Caco-2 (cell line): ENCODE data around the gene AKT1. TPM values are rescaled to one million over a fixed set of nuclear protein-coding genes. Genes with fewer than 3 reads are reported as not detected.

Experiments used
- BruUV-seq: library from RNA; stranded (reverse); fragments of 400-500 nt; replicated peaks from 2 replicates; lab custom pipeline; 2021; lab: Mats Ljungman, UMichigan
- CTCF ChIA-PET: fragments of 300-600 bp; sonication (Branson Sonifier 250); formaldehyde crosslinking; loops from one replicate; lab custom pipeline; 2022; ENCODE audit warnings: antibody characterized with exemption; lab: Charles Lee
- POLR2A ChIA-PET: fragments of 300-600 bp; sonication (Branson Sonifier 250); formaldehyde crosslinking; loops from one replicate; lab custom pipeline; 2022; ENCODE audit warnings: antibody characterized with exemption; lab: Charles Lee
- DNase-seq, 2 experiments: peaks; one replicate each; pipeline versions ENCODE4 v3.0.0 to v3.0.0-alpha.2; 2020 to 2022
- H3K27me3 ChIP-seq: replicated peaks from 2 replicates; pipeline ENCODE4 v1.6.0; 2011; ENCODE audit warnings: low read length; ENCODE audit not compliant: control insufficient read depth, insufficient read depth
- H3K36me3 ChIP-seq: 2 replicates; pipeline ENCODE4 v1.5.1; 2011; ENCODE audit warnings: low read length; ENCODE audit not compliant: control insufficient read depth, insufficient read depth
- H3K4me1 ChIP-seq: fragments of 250-450 bp; sonication (Bioruptor Pico); 2 replicates; pipeline ENCODE4 v1.5.1; 2020; ENCODE audit warnings: mild to moderate bottlenecking
- H3K4me3 ChIP-seq: 2 replicates; pipeline ENCODE4 v1.5.1; 2011; ENCODE audit warnings: low read depth, mild to moderate bottlenecking, control low read depth, low read length
- H3K9me3 ChIP-seq: fragments of 250-450 bp; sonication (Bioruptor Pico); 2 replicates; pipeline ENCODE4 v1.5.1; 2020; ENCODE audit warnings: mild to moderate bottlenecking, moderate library complexity
- H3K27ac Mint-ChIP-seq: one replicate; pipeline ENCODE4 v1.8.0; 2022; ENCODE audit warnings: mixed read lengths; ENCODE audit not compliant: unreplicated experiment
- H3K27me3 Mint-ChIP-seq: one replicate; pipeline ENCODE4 v1.8.0; 2022; ENCODE audit warnings: mixed read lengths; ENCODE audit not compliant: insufficient read depth, unreplicated experiment
- H3K36me3 Mint-ChIP-seq: one replicate; pipeline ENCODE4 v1.8.0; 2022; ENCODE audit warnings: mild to moderate bottlenecking, mixed read lengths; ENCODE audit not compliant: insufficient read depth, unreplicated experiment
- H3K4me1 Mint-ChIP-seq: one replicate; pipeline ENCODE4 v1.8.0; 2022; ENCODE audit warnings: low read depth, mixed read lengths; ENCODE audit not compliant: unreplicated experiment
- H3K4me3 Mint-ChIP-seq: one replicate; pipeline ENCODE4 v1.8.0; 2022; ENCODE audit warnings: mild to moderate bottlenecking, moderate library complexity, mixed read lengths; ENCODE audit not compliant: unreplicated experiment
- H3K9me3 Mint-ChIP-seq: one replicate; pipeline ENCODE4 v1.8.0; 2022; ENCODE audit warnings: mixed read lengths; ENCODE audit not compliant: unreplicated experiment
- CTCF ChIP-seq, 2 experiments: fragments of 200-600 bp in 1 of 2; IDR thresholded peaks; 1 replicate in 1 of 2; 2 replicates in 1 of 2; pipeline versions ENCODE4 v1.5.1 to v1.8.0; 2011 to 2022; ENCODE audit warnings: antibody characterized with exemption in 1 of 2, control low read depth in 1 of 2, inconsistent platforms in 1 of 2, low read depth in 1 of 2, low read length in 1 of 2, mild to moderate bottlenecking in 1 of 2, moderate library complexity in 1 of 2; ENCODE audit not compliant: insufficient read depth in 1 of 2, severe bottlenecking in 1 of 2, unreplicated experiment in 1 of 2
- intact Hi-C: fragments of 100-400 bp; cut with micrococcal nuclease; formaldehyde crosslinking; loops from one replicate; pipeline ENCODE4 v1.10.0; 2022; ENCODE audit not compliant: unreplicated experiment
- total RNA-seq: library from RNA; stranded (reverse); gene quantifications from 2 replicates; pipeline ENCODE4 v1.2.3, GENCODE V29; 2022

AKT1 gene
- total RNA-seq, 1 experiment from 2014 or later, result 110 TPM

- ChIA-PET POLR2A (interaction anchor here (1.1 to 2.1 kb wide), 7 partner anchors 13 to 111 kb away, joined by 3 to 14 read pairs (median 6); partner anchors contain the start of gene CEP170B), CTCF (interaction anchor here (1.3 to 1.8 kb wide), 5 partner anchors 15 to 73 kb away, joined by 5 to 26 read pairs (median 11); no protein-coding TSS in a partner anchor)
- peaks cover 3% of the 10 kb centered on the region; the same call in 1 of the 2 replicates for H3K36me3 ChIP-seq
- peak overlapping the region; percentile 93 for H3K27ac Mint-ChIP-seq
- H3K9me3 ChIP-seq, result no peaks in the 10 kb centered on the region
- H3K36me3 Mint-ChIP-seq, result peaks cover 57% of the 10 kb centered on the region
- H3K27me3 Mint-ChIP-seq, result no peaks in the 10 kb centered on the region
- H3K4me3 ChIP-seq, result peak overlapping the region; percentile 83
- no peaks in the 10 kb centered on the region for H3K9me3 Mint-ChIP-seq
- TF ChIP-seq CTCF (IDR thresholded peaks at IDR 0.05; ENCODE audit: insufficient read depth in 1 of 2, low read depth in 1 of 2, low read length in 1 of 2, severe bottlenecking in 1 of 2, unreplicated experiment in 1 of 2), result no peak
- peaks cover 30% of the 10 kb centered on the region for H3K4me1 ChIP-seq
- DNase-seq, result no peak
- BruUV-seq, result TSS peak; percentile 48
- H3K4me1 Mint-ChIP-seq, result peaks cover 19% of the 10 kb centered on the region
- H3K27me3 ChIP-seq, result no peaks in the 10 kb centered on the region
- intact Hi-C loops, result loop anchor here (2.0 kb wide), 2 partner anchors 13 to 65 kb away; partner anchors contain the start of gene INF2
- H3K4me3 Mint-ChIP-seq, result peak overlapping the region; percentile 90
Observed at GRCh38 chr14:104753528-104754212, 41.9 kb downstream of the AKT1 start.

GRCh38 chr14:104752735-104753527, 42.6 kb downstream of the AKT1 start, which contains the start of gene SIVA1:
Gene SIVA1 (plus strand): TSS chr14:104753147. CDS start chr14:104753202, 55 bp downstream.
- peaks cover 19% of the 10 kb centered on the region for H3K4me1 Mint-ChIP-seq
- H3K4me3 Mint-ChIP-seq, result peak within 1 kb of the TSS; percentile 90
- TF ChIP-seq CTCF (IDR thresholded peaks at IDR 0.05; ENCODE audit: insufficient read depth in 1 of 2, low read depth in 1 of 2, low read length in 1 of 2, severe bottlenecking in 1 of 2, unreplicated experiment in 1 of 2), result no peak
- H3K9me3 Mint-ChIP-seq, result no peaks in the 10 kb centered on the region
- H3K27ac Mint-ChIP-seq, result peak within 1 kb of the TSS; percentile 93
- ChIA-PET CTCF (interaction anchor here (0.6 to 1.8 kb wide), 13 partner anchors 10 to 728 kb away, joined by 3 to 26 read pairs (median 4); partner anchors contain the start of gene CEP170B), POLR2A (interaction anchor here (1.0 to 2.1 kb wide), 12 partner anchors 14 to 268 kb away, joined by 3 to 14 read pairs (median 5); partner anchors contain the start of genes CDCA4 and CEP170B)
- Histone ChIP-seq H3K4me1 (peaks cover 32% of the 10 kb centered on the region), H3K27me3 (no peaks in the 10 kb centered on the region), H3K9me3 (no peaks in the 10 kb centered on the region), H3K36me3 (peaks cover 3% of the 10 kb centered on the region; the same call in 1 of the 2 replicates), H3K4me3 (peak within 1 kb of the TSS; percentile 83)
- no peaks in the 10 kb centered on the region for H3K27me3 Mint-ChIP-seq
- H3K36me3 Mint-ChIP-seq, result peaks cover 50% of the 10 kb centered on the region
- intact Hi-C loops, result loop anchor here (2.0 kb wide), 2 partner anchors 14 to 64 kb away; partner anchors contain the start of gene INF2
- DNase-seq, result peak; percentile 99
- BruUV-seq, result no TSS peak

- DNase-seq, result no peak
- H3K9me3 Mint-ChIP-seq, result no peaks in the 10 kb centered on the region
- H3K4me3 Mint-ChIP-seq, result peak overlapping the region; percentile 90
- no TSS peak for BruUV-seq
- ChIA-PET CTCF (interaction anchor here (0.6 to 1.8 kb wide), 12 partner anchors 9 to 728 kb away, joined by 3 to 26 read pairs (median 4); partner anchors contain the start of gene CEP170B), POLR2A (interaction anchor here (1.0 to 2.1 kb wide), 11 partner anchors 14 to 269 kb away, joined by 3 to 14 read pairs (median 6); partner anchors contain the start of genes CDCA4 and CEP170B)
- H3K36me3 Mint-ChIP-seq, result peaks cover 44% of the 10 kb centered on the region
- peak overlapping the region; percentile 93 for H3K27ac Mint-ChIP-seq
- intact Hi-C loops, result loop anchor here (2.0 kb wide), 2 partner anchors 14 to 64 kb away; partner anchors contain the start of gene INF2
- no peak for TF ChIP-seq CTCF (IDR thresholded peaks at IDR 0.05; ENCODE audit: insufficient read depth in 1 of 2, low read depth in 1 of 2, low read length in 1 of 2, severe bottlenecking in 1 of 2, unreplicated experiment in 1 of 2)
- Histone ChIP-seq H3K36me3 (peaks cover 3% of the 10 kb centered on the region; the same call in 1 of the 2 replicates), H3K27me3 (no peaks in the 10 kb centered on the region), H3K4me1 (peaks cover 32% of the 10 kb centered on the region), H3K4me3 (peak overlapping the region; percentile 52), H3K9me3 (no peaks in the 10 kb centered on the region)
- H3K27me3 Mint-ChIP-seq, result no peaks in the 10 kb centered on the region
- H3K4me1 Mint-ChIP-seq, result peaks cover 19% of the 10 kb centered on the region
Observed at GRCh38 chr14:104752423-104752734, 43.2 kb downstream of the AKT1 start.
